NCI-H2227 treated with DMSO at 0.1 percent for 48 hours (cell line): ENCODE measurements around the gene C20orf204.
"Not testable (repeated sequence)": the region's sequence is repeated elsewhere in the genome, so short reads cannot be mapped to it uniquely, and the experiment has no call there.

Experiments
- DNase-seq: peaks from one replicate; lab custom pipeline; 2025; lab: John Stamatoyannopoulos, UW

C20orf204 gene

GRCh38 chr20:64084685-64085152 lies 48.7 kb downstream of the C20orf204 start:
- no peak for DNase-seq

- no peak for DNase-seq
These were observed 50.8 kb downstream of the C20orf204 start for GRCh38 chr20:64086801-64087200.

GRCh38 chr20:64087226-64087825 lies 51.3 kb downstream of the C20orf204 start:
- not testable (repeated sequence) for DNase-seq

- DNase-seq, result not testable (repeated sequence)
These were observed 52.6 kb downstream of the C20orf204 start for GRCh38 chr20:64088586-64088985.
